HL-60 (cell line): ENCODE measurements around the gene EEPD1.

ENCODE experiments used
- GABPA ChIP-seq: IDR thresholded peaks from 2 replicates; pipeline ENCODE4 v1.6.1; 2012; ENCODE audit warnings: low read depth
- POLR2AphosphoS5 ChIP-seq: IDR thresholded peaks from 2 replicates; pipeline ENCODE4 v1.6.1; 2012; ENCODE audit warnings: low read depth
- TF ChIP-seq, protein P1 (sequence below): IDR thresholded peaks from one replicate; pipeline ENCODE4 v1.5.1; 2011; ENCODE audit warnings: low read length, control low read depth, inconsistent platforms; ENCODE audit not compliant: insufficient read depth

DNA sequence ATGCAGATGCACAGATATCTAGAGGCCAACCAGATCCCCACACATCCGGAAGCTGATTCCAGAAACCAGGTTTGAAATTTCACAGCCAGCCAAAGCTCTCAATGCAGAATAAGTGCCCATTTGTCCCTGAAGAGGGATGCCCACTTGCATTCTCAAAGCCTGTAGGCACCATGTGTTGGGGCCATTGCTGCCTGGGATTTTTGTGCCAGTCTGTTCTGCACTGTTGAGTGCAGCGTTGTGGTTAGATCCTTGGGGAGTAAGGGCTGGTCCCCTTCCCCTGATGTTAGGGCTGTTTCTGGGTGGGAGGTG is 62.4 kb downstream of the EEPD1 start:
- TF ChIP-seq, protein P1, sequence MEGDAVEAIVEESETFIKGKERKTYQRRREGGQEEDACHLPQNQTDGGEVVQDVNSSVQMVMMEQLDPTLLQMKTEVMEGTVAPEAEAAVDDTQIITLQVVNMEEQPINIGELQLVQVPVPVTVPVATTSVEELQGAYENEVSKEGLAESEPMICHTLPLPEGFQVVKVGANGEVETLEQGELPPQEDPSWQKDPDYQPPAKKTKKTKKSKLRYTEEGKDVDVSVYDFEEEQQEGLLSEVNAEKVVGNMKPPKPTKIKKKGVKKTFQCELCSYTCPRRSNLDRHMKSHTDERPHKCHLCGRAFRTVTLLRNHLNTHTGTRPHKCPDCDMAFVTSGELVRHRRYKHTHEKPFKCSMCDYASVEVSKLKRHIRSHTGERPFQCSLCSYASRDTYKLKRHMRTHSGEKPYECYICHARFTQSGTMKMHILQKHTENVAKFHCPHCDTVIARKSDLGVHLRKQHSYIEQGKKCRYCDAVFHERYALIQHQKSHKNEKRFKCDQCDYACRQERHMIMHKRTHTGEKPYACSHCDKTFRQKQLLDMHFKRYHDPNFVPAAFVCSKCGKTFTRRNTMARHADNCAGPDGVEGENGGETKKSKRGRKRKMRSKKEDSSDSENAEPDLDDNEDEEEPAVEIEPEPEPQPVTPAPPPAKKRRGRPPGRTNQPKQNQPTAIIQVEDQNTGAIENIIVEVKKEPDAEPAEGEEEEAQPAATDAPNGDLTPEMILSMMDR = no peak
- no peak for TF ChIP-seq POLR2AphosphoS5
- TF ChIP-seq GABPA = no peak
